HEK293T (cell line): ENCODE measurements around the gene KIAA1328.

Source experiments
- ARNT ChIP-seq: fragments of 450-650 bp; IDR thresholded peaks from 2 replicates; pipeline ENCODE4 v1.6.1; 2017; ENCODE audit warnings: mild to moderate bottlenecking
- BHLHE40 ChIP-seq: fragments of 450-650 bp; IDR thresholded peaks from 2 replicates; pipeline ENCODE4 v1.6.1; 2016; ENCODE audit warnings: mild to moderate bottlenecking, moderate library complexity, borderline replicate concordance
- ELF4 ChIP-seq: fragments of 450-650 bp; IDR thresholded peaks from 2 replicates; pipeline ENCODE4 v1.6.1; 2017; ENCODE audit warnings: antibody characterized with exemption
- FOXK2 ChIP-seq: fragments of 450-650 bp; IDR thresholded peaks from 2 replicates; pipeline ENCODE4 v1.6.1; 2016; ENCODE audit warnings: mild to moderate bottlenecking
- FOXM1 ChIP-seq: fragments of 450-650 bp; IDR thresholded peaks from 2 replicates; pipeline ENCODE4 v1.6.1; 2017; ENCODE audit warnings: mild to moderate bottlenecking, borderline replicate concordance
- HDGF ChIP-seq: fragments of 450-650 bp; IDR thresholded peaks from 2 replicates; pipeline ENCODE4 v1.6.1; 2017; ENCODE audit warnings: antibody characterized with exemption, borderline replicate concordance
- NFRKB ChIP-seq: fragments of 450-650 bp; IDR thresholded peaks from 2 replicates; pipeline ENCODE4 v1.6.1; 2016; ENCODE audit warnings: mild to moderate bottlenecking, moderate library complexity
- SUZ12 ChIP-seq: fragments of 450-650 bp; IDR thresholded peaks from 2 replicates; pipeline ENCODE4 v1.6.1; 2016; ENCODE audit warnings: mild to moderate bottlenecking
- ZNF384 ChIP-seq: fragments of 450-650 bp; IDR thresholded peaks from 2 replicates; pipeline ENCODE4 v1.6.1; 2016

DNA sequence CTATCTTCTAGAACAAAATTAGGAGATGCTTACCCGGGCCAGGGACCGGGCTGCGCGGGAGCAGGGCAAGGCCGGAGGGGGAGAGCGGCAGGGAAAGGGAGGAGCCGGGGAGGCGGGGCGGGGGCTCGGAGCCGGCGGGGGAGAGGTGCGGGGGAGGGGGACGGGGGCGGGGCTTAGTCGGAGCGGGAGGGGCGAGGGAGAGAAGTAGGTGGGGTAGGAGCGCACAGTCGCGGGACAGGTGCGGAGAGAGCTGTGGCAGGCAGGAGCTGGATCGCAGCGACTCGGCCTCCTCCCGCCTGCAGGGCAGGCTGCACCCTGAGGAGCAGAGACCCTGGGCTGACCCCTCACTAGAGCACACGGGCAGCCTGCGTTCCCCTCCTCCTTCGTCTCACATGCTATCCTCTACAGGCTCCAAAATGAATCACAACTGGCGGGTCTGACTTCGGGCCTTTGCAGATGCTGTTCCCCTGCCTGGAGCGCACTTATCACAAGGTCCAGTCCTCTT, 446.4 kb downstream of the KIAA1328 start:
- TF ChIP-seq ARNT, result no peak
- no peak for TF ChIP-seq SUZ12
- TF ChIP-seq FOXM1, result no peak
- no peak for TF ChIP-seq NFRKB
- TF ChIP-seq FOXK2, result no peak
- TF ChIP-seq ZNF384, result no peak
- no peak for TF ChIP-seq BHLHE40
- TF ChIP-seq ELF4, result no peak
- TF ChIP-seq HDGF, result no peak
